ENCODE measurements around the gene HIRA.

DNA sequence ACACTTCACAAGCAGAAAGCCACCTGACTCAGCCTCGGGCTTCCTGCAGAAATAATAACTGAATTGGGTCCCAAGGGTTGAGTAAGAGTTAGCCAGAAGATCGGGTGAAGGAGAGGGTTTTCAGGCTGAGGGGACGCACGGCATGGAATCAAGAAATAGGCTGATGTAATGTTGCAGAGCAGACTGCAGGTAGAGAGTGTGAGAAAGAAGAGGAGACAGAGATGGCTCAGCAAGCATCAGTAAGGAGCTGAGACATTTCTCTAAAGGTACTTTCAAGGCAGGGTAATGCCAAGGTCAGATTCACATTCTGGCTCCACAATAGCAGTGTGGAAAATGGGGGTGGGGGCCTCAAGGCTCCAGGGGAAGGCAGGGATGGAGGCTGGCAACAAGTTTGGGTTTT lies 18.6 kb downstream of the HIRA start:
- TF ChIP-seq POLR2AphosphoS5 (IDR thresholded peaks at IDR 0.05): no peak
- TF ChIP-seq, protein P1, sequence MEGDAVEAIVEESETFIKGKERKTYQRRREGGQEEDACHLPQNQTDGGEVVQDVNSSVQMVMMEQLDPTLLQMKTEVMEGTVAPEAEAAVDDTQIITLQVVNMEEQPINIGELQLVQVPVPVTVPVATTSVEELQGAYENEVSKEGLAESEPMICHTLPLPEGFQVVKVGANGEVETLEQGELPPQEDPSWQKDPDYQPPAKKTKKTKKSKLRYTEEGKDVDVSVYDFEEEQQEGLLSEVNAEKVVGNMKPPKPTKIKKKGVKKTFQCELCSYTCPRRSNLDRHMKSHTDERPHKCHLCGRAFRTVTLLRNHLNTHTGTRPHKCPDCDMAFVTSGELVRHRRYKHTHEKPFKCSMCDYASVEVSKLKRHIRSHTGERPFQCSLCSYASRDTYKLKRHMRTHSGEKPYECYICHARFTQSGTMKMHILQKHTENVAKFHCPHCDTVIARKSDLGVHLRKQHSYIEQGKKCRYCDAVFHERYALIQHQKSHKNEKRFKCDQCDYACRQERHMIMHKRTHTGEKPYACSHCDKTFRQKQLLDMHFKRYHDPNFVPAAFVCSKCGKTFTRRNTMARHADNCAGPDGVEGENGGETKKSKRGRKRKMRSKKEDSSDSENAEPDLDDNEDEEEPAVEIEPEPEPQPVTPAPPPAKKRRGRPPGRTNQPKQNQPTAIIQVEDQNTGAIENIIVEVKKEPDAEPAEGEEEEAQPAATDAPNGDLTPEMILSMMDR (IDR thresholded peaks at IDR 0.05): no peak
- TF ChIP-seq EP300 (IDR thresholded peaks at IDR 0.05; ENCODE audit: low read depth): no peak

All from transverse colon (tissue), 4 donors.